Stimulated activated CD4-positive, alpha-beta T cell treated with anti-CD3 and anti-CD28 coated beads, Interleukin-15, amount 100 ng/mL, for 24 hours (primary cell): ENCODE results near the gene DDX17.
"Not testable (repeated sequence)": the region's sequence is repeated elsewhere in the genome, so short reads cannot be mapped to it uniquely, and the experiment has no call there.

Source experiments
- DNase-seq: peaks from one replicate; pipeline ENCODE4 v3.0.0-alpha.2; 2020

The DDX17 gene

GRCh38 chr22:38490915-38491314 lies 15.2 kb downstream of the DDX17 start:
- no peak for DNase-seq

- DNase-seq: no peak
These were observed 15.6 kb downstream of the DDX17 start for GRCh38 chr22:38490475-38490874.

GRCh38 chr22:38489561-38490145 lies 16.5 kb downstream of the DDX17 start:
- no peak for DNase-seq

- no peak for DNase-seq
These were observed 17.0 kb downstream of the DDX17 start for GRCh38 chr22:38489142-38489541.

GRCh38 chr22:38487946-38488345 lies 18.2 kb downstream of the DDX17 start:
- DNase-seq: peak; percentile 16

GRCh38 chr22:38485783-38486182 lies 20.3 kb downstream of the DDX17 start:
- no peak for DNase-seq

DNA sequence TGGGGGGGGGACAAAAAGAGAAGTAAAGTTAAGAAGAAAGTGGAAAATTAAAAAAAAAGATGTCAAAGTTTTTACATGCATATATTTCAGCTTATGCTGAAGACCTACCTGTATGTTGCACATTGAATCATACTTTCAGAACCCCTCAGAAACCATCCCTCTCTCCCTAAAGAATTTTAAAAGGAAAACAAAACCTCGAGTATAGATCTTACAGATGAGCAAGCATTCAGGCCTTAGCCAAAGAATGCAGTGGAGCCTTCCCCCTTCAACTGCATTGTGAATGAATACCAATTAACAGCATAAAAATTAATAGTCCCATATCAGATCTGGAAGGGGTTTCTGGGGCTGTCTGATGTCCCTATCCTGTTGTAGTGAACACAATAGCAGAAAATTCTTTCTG lies 21.9 kb downstream of the DDX17 start:
- DNase-seq: no peak

GRCh38 chr22:38482662-38483308 lies 23.3 kb downstream of the DDX17 start:
- DNase-seq: no peak

- no peak for DNase-seq
These were observed 24.2 kb downstream of the DDX17 start for GRCh38 chr22:38481871-38482332.

- no peak for DNase-seq
These were observed 24.8 kb downstream of the DDX17 start for GRCh38 chr22:38481162-38481870.

GRCh38 chr22:38479096-38479837 lies 26.8 kb downstream of the DDX17 start:
- no peak for DNase-seq

GRCh38 chr22:38477585-38477984 lies 28.5 kb downstream of the DDX17 start:
- no peak for DNase-seq

GRCh38 chr22:38474003-38474607 lies 32.0 kb downstream of the DDX17 start:
- DNase-seq: no peak

DNA sequence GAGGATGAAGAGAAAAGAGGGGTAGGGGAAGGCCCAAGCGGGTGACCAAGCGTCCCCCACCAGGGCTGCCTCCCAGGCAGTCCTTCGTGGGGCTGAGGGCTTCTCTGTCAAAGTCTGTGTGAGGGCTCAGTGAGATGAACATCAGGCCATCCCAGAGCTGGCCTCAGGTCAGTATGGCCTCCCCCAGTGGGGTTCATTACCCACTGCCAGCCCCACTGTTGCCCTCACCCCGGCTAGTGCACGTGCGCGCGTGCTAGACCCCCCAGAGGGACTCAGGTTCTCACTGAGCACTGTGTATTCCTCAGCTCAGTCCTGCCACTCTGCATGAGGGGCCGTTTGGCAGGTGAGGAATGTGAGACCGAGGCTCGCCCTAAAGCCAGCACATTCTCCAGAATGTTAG lies 34.9 kb downstream of the DDX17 start:
- no peak for DNase-seq

DNA sequence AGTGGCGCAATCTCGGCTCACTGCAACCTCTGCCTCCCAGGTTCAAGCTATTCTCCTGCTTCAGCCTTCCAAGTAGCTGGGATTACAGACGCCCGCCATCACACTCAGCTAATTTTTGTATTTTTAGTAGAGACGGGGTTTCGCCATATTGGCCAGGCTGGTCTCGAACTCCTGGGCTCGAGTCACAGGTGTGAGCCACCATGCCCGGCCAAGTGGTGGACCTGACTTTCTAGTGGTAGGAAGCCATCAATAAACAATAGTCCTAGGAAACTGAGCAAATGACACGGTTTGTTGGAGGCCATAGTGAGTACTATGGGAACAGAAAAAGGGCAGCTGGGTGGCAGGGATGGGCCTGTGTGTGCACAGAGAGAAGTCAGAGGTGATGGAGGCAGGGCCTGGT lies 35.9 kb downstream of the DDX17 start:
- DNase-seq: not testable (repeated sequence)

DNA sequence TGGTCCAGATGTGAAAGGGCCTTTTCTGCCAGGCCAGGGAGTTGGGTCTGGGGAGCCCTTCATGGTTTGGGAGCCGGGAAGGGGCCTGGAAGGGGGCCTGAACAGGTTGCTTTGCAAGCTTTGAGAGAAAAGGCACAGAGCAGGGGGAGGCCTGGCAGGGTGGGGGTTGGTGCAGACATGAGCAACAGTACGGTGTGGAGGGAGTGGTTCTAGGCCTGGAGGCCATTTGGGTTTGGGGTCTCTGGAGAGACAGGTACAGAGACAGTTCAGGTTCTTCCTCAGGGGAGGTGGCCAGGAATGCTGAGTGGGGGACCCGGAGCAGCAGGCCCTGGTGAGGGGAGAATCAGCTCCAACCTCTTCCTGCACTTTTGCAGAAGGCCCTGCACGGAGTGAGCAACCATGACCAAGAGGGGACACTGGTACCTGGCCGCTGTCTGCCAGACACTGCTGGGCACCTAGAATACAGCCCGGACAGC lies 36.8 kb downstream of the DDX17 start:
- no peak for DNase-seq

DNA sequence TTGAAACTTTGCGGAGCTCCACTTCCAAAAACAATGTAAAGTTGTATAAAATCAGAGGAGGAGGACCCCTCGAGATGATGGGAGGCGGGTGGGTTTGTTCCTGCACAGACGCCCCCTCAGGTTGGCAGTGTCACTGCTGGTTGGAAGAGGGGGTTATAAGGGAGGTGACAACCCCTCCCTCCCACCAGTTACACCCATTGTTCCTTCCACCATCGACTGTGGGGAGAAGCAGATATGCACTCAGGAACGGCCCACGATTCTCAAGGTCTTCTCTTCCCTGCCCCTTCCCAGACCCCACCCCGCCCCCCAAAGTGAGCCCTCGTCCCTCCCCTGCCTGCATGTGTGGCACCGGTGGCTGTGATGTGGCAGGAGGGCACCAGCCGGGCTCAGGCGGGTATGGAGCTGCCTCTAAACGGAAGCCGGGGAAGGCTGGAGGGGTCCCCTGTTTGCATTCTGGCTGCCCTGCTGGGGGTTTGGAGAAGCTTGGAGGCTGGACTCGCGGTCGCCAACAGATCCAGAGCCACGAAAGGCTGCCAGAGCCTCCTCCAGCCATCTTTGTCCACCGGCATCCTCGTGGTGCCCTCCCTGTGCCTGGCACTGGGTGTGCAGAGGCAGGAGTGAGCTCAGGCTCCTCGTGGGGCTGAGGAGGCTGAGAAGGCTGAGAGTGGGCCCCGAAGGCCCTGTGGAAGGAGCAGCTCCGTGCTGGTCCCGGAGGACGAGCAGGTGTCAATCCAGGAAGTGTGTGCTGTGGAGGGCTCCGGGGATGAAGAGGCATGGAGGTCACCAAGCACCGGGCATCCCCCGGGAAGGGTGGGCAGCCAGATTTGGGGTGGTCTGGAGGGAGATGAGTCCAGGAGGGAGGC lies 37.4 kb downstream of the DDX17 start:
- no peak for DNase-seq

DNA sequence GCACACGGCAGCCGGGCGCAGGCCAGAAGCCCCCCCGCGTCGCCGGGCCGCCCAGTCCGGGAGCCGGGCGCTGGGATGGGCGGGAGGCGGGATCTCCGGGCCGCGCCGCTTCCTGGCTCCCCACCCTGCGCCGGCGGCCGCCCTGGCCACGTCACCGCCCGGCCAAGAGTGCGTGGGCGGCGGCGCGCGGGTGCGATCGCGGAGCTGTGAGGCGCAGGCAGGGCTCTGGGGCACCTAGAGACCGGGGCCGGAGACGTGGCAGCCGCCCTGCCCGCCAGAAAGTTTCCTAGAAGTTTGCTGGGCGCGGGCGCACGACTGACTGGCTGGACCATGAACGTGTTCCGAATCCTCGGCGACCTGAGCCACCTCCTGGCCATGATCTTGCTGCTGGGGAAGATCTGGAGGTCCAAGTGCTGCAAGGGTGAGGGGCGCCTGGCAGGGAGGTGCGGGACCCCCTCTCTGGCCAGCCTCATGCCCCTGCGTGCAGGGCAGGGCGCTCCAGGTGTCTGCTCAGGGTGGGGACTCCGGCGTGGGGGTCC lies 38.1 kb downstream of the DDX17 start, which contains the start of gene KDELR3:
Gene KDELR3, plus strand, starts transcription at position 193 of the 539 bp plus-strand sequence. Its CDS starts 138 bp downstream, at position 331.
- DNase-seq: peak; percentile 82

GRCh38 chr22:38467438-38467903 lies 38.6 kb downstream of the DDX17 start:
- DNase-seq: no peak

GRCh38 chr22:38465673-38466490 lies 40.2 kb downstream of the DDX17 start:
- DNase-seq: no peak
